Keratinocyte (primary cell): ENCODE results near the gene S1PR3. TPM values are rescaled to one million over a fixed set of nuclear protein-coding genes. Genes with fewer than 3 reads are reported as not detected.

Experiments
- DNase-seq: peaks from one replicate; pipeline ENCODE4 v3.0.0-alpha.2; 2011; ENCODE audit warnings: low read depth, missing footprints, low spot score
- FAIRE-seq: peaks from 2 replicates; lab custom pipeline; 2011; peaks lifted over from hg19 to GRCh38; lab: Jason Lieb, UNC
- H2AFZ ChIP-seq: 2 replicates; pipeline ENCODE4 v1.6.0; 2012; ENCODE audit warnings: low read length, control low read depth, inconsistent platforms; ENCODE audit not compliant: control insufficient read depth
- H3K27ac ChIP-seq: 2 replicates; pipeline ENCODE4 v1.5.1; 2011; ENCODE audit warnings: low read length; ENCODE audit not compliant: control insufficient read depth, insufficient read depth
- H3K27me3 ChIP-seq: 3 replicates; pipeline ENCODE4 v1.6.0; 2011; ENCODE audit warnings: low read length; ENCODE audit not compliant: control insufficient read depth, insufficient read depth; ENCODE audit errors: extremely low read depth
- H3K36me3 ChIP-seq, 2 experiments: 2 replicates in 1 of 2; 3 replicates in 1 of 2; pipeline ENCODE4 v1.5.1; 2011; ENCODE audit warnings: low read length in 2 of 2, mild to moderate bottlenecking in 1 of 2; ENCODE audit not compliant: control insufficient read depth in 2 of 2, insufficient read depth in 2 of 2; ENCODE audit errors: extremely low read depth in 1 of 2
- H3K4me1 ChIP-seq: 3 replicates; pipeline ENCODE4 v1.5.1; 2011; ENCODE audit warnings: low read length; ENCODE audit not compliant: control insufficient read depth, insufficient read depth; ENCODE audit errors: extremely low read depth
- H3K4me2 ChIP-seq: 3 replicates; pipeline ENCODE4 v1.6.0; 2011; ENCODE audit warnings: low read depth, low read length; ENCODE audit not compliant: control insufficient read depth, insufficient read depth; ENCODE audit errors: extremely low read depth
- H3K4me3 ChIP-seq, 3 experiments: fragments of 200-600 bp in 1 of 3; sonication (generic) in 1 of 3; 2 replicates in 2 of 3; 3 replicates in 1 of 3; pipeline ENCODE4 v1.5.1; 2011 to 2016; ENCODE audit warnings: low read length in 3 of 3, mild to moderate bottlenecking in 3 of 3, control low read depth in 2 of 3, inconsistent platforms in 1 of 3, low read depth in 1 of 3, mixed read lengths in 1 of 3, mixed run types in 1 of 3, moderate library complexity in 1 of 3; ENCODE audit not compliant: control insufficient read depth in 2 of 3, insufficient read depth in 2 of 3; ENCODE audit errors: extremely low read depth in 1 of 3
- H3K79me2 ChIP-seq: 2 replicates; pipeline ENCODE4 v1.6.0; 2012; ENCODE audit warnings: low read length; ENCODE audit not compliant: control insufficient read depth, insufficient read depth
- H3K9ac ChIP-seq: 3 replicates; pipeline ENCODE4 v1.6.0; 2011; ENCODE audit warnings: low read length; ENCODE audit not compliant: control insufficient read depth, insufficient read depth; ENCODE audit errors: extremely low read depth
- H3K9me1 ChIP-seq: 3 replicates; pipeline ENCODE4 v1.6.0; 2011; ENCODE audit warnings: low read length; ENCODE audit not compliant: control insufficient read depth, insufficient read depth; ENCODE audit errors: extremely low read depth
- H3K9me3 ChIP-seq: 2 replicates; pipeline ENCODE4 v1.5.1; 2012; ENCODE audit warnings: low read depth, low read length; ENCODE audit not compliant: control insufficient read depth
- H4K20me1 ChIP-seq: 3 replicates; pipeline ENCODE4 v1.6.0; 2011; ENCODE audit warnings: low read length; ENCODE audit not compliant: control insufficient read depth, insufficient read depth; ENCODE audit errors: extremely low read depth
- CTCF ChIP-seq, 3 experiments: IDR thresholded peaks in 1 of 3; conservative IDR thresholded peaks in 1 of 3; optimal IDR thresholded peaks in 1 of 3; 2 replicates in 2 of 3; 3 replicates in 1 of 3; pipeline versions ENCODE3 to v1.5.1; 2011; ENCODE audit warnings: low read length in 3 of 3, mild to moderate bottlenecking in 3 of 3, moderate library complexity in 2 of 3, control low read depth in 1 of 3, inconsistent platforms in 1 of 3; ENCODE audit not compliant: insufficient read depth in 2 of 3; ENCODE audit errors: extremely low read depth in 1 of 3
- EZH2 ChIP-seq: IDR thresholded peaks from one replicate; pipeline ENCODE4 v1.6.1; 2012; ENCODE audit warnings: inconsistent platforms, mild to moderate bottlenecking, low read length, moderate library complexity
- dilution Hi-C: fragments of 300-500 bp; cut with MboI; formaldehyde crosslinking; loops from one replicate; pipeline ENCODE4 v1.7.0; 2020; ENCODE audit warnings: low sequenced_read_pairs; ENCODE audit not compliant: extremely low pct_ligation_motif_present
- polyA plus RNA-seq, 5 experiments: library from polyadenylated mRNA; depleted of rRNA in 3 of 5; stranded (reverse) in 3 of 5; stranded (forward) in 1 of 5; unstranded in 1 of 5; fragments of >200 nt; gene quantifications; 1 replicate in 1 of 5; 2 replicates in 3 of 5; 3 replicates in 1 of 5; pipeline versions ENCODE4 v1.2.1 to v1.2.3, GENCODE V29; 2011 to 2012; ENCODE audit warnings: missing spikeins in 2 of 5, low read depth in 1 of 5, low replicate concordance in 1 of 5

Gene S1PR3
- polyA plus RNA-seq, 1 donor (not counting 4 experiments of a cell fraction or from before 2014, with no cell fraction given) = 4.1 TPM

GRCh38 chr9:89023740-89024139, 32.5 kb downstream of the S1PR3 start:
- Histone ChIP-seq H3K27ac (no peak overlapping the region), H3K36me3 (no peaks in the 10 kb centered on the region), H3K9me1 (no peaks in the 10 kb centered on the region), H3K79me2 (no peaks in the 10 kb centered on the region), H2AFZ (no peak overlapping the region), H4K20me1 (no peaks in the 10 kb centered on the region), H3K27me3 (no peaks in the 10 kb centered on the region), H3K4me2 (no peak overlapping the region), H3K4me3 (no peak overlapping the region), H3K4me1 (peaks cover 9% of the 10 kb centered on the region), H3K9me3 (no peaks in the 10 kb centered on the region), H3K9ac (no peak overlapping the region)
- FAIRE-seq (no peak), DNase-seq (no peak)
- dilution Hi-C loops = no loop called here
- TF ChIP-seq EZH2 (no peak), CTCF (optimal IDR thresholded peaks at IDR 0.05 in 1 of 3, IDR thresholded peaks at IDR 0.05 in 1 of 3, conservative IDR thresholded peaks at IDR 0.05 in 1 of 3; ENCODE audit: extremely low read depth in 1 of 3, insufficient read depth in 2 of 3, low read length in 3 of 3) (no peak)

- no peaks in the 10 kb centered on the region for H3K36me3 ChIP-seq
- H3K4me1 ChIP-seq = peaks cover 9% of the 10 kb centered on the region
- no peak overlapping the region for H3K27ac ChIP-seq
- H3K9me1 ChIP-seq = no peaks in the 10 kb centered on the region
- dilution Hi-C loops = no loop called here
- no peak overlapping the region for H2AFZ ChIP-seq
- no peaks in the 10 kb centered on the region for H3K79me2 ChIP-seq
- H3K9me3 ChIP-seq = no peaks in the 10 kb centered on the region
- no peak overlapping the region for H3K9ac ChIP-seq
- FAIRE-seq = no peak
- TF ChIP-seq EZH2 = no peak
- no peak for TF ChIP-seq CTCF (optimal IDR thresholded peaks at IDR 0.05 in 1 of 3, IDR thresholded peaks at IDR 0.05 in 1 of 3, conservative IDR thresholded peaks at IDR 0.05 in 1 of 3; ENCODE audit: extremely low read depth in 1 of 3, insufficient read depth in 2 of 3, low read length in 3 of 3)
- DNase-seq = no peak
- H4K20me1 ChIP-seq = no peaks in the 10 kb centered on the region
- no peak overlapping the region for H3K4me2 ChIP-seq
- H3K27me3 ChIP-seq = no peaks in the 10 kb centered on the region
- no peak overlapping the region for H3K4me3 ChIP-seq
These were observed 33.5 kb downstream of the S1PR3 start for GRCh38 chr9:89024727-89025126.
